Adrenal gland (tissue), 5 donors: Measurements from ENCODE around the gene PNPO.

Experiments used
- CTCF ChIP-seq, 6 experiments: fragments of 450-650 bp in 4 of 6; fragments of 200-600 bp in 2 of 6; sonication (generic) in 1 of 6; IDR thresholded peaks; 1 replicate in 5 of 6; 2 replicates in 1 of 6; pipeline versions ENCODE4 v1.5.1 to v1.8.0; 2016 to 2021; ENCODE audit warnings: antibody characterized with exemption in 6 of 6, mild to moderate bottlenecking in 2 of 6, moderate library complexity in 1 of 6
- POLR2A ChIP-seq, 2 donors: fragments of 450-650 bp; IDR thresholded peaks; one replicate each; pipeline ENCODE4 v1.6.1; 2017; ENCODE audit warnings: antibody characterized with exemption in 2 of 2, mild to moderate bottlenecking in 2 of 2, moderate library complexity in 1 of 2
- donor health status: DM: no; HTN: no; CAD: no.

- no peak for TF ChIP-seq CTCF (IDR thresholded peaks at IDR 0.05)
- no peak for TF ChIP-seq POLR2A (IDR thresholded peaks at IDR 0.05)
Observed at GRCh38 chr17:47952171-47953021, 11.0 kb downstream of the PNPO start.
